ENCODE measurements around the gene NDUFA5. TPM values are rescaled to one million over a fixed set of nuclear protein-coding genes. Genes with fewer than 3 reads are reported as not detected.

Gene NDUFA5
- polyA plus RNA-seq, 1 donor (not counting 4 experiments of a cell fraction or from before 2014, with no cell fraction given): 36.9 TPM

GRCh38 chr7:123502201-123502600, 55.4 kb downstream of the NDUFA5 start:
- Histone ChIP-seq H3K9me3 (ENCODE audit: control insufficient read depth, low read depth, low read length) (no peaks in the 10 kb centered on the region), H3K79me2 (ENCODE audit: control insufficient read depth, insufficient read depth, low read length) (no peaks in the 10 kb centered on the region), H3K4me2 (ENCODE audit: control insufficient read depth, extremely low read depth, insufficient read depth, low read depth, low read length) (no peak overlapping the region), H3K9ac (ENCODE audit: control insufficient read depth, extremely low read depth, insufficient read depth, low read length) (no peak overlapping the region), H2AFZ (ENCODE audit: control insufficient read depth, low read length) (no peak overlapping the region), H3K27me3 (ENCODE audit: control insufficient read depth, extremely low read depth, insufficient read depth, low read length) (no peaks in the 10 kb centered on the region), H3K36me3 (ENCODE audit: control insufficient read depth in 2 of 2, extremely low read depth in 1 of 2, insufficient read depth in 2 of 2, low read length in 2 of 2) (no peaks in the 10 kb centered on the region), H3K9me1 (ENCODE audit: control insufficient read depth, extremely low read depth, insufficient read depth, low read length) (no peaks in the 10 kb centered on the region), H3K4me3 (ENCODE audit: control insufficient read depth in 2 of 3, extremely low read depth in 1 of 3, insufficient read depth in 2 of 3, low read depth in 1 of 3, low read length in 3 of 3) (no peak overlapping the region), H3K4me1 (ENCODE audit: control insufficient read depth, extremely low read depth, insufficient read depth, low read length) (no peaks in the 10 kb centered on the region), H4K20me1 (ENCODE audit: control insufficient read depth, extremely low read depth, insufficient read depth, low read length) (no peaks in the 10 kb centered on the region), H3K27ac (ENCODE audit: control insufficient read depth, insufficient read depth, low read length) (no peak overlapping the region)
- TF ChIP-seq CTCF (optimal IDR thresholded peaks at IDR 0.05 in 1 of 3, IDR thresholded peaks at IDR 0.05 in 1 of 3, conservative IDR thresholded peaks at IDR 0.05 in 1 of 3; ENCODE audit: extremely low read depth in 1 of 3, insufficient read depth in 2 of 3, low read length in 3 of 3) (no peak), EZH2 (IDR thresholded peaks at IDR 0.05; ENCODE audit: low read length) (no peak)
- FAIRE-seq: no peak
- DNase-seq (ENCODE audit: low read depth, low spot score): no peak
- dilution Hi-C loops (cut with MboI; ENCODE audit: extremely low pct_ligation_motif_present, low sequenced_read_pairs): no loop called here

GRCh38 chr7:123500878-123501489, 56.6 kb downstream of the NDUFA5 start:
- TF ChIP-seq EZH2 (IDR thresholded peaks at IDR 0.05; ENCODE audit: low read length) (no peak), CTCF (optimal IDR thresholded peaks at IDR 0.05 in 1 of 3, IDR thresholded peaks at IDR 0.05 in 1 of 3, conservative IDR thresholded peaks at IDR 0.05 in 1 of 3; ENCODE audit: extremely low read depth in 1 of 3, insufficient read depth in 2 of 3, low read length in 3 of 3) (no peak)
- Histone ChIP-seq H3K27me3 (ENCODE audit: control insufficient read depth, extremely low read depth, insufficient read depth, low read length) (no peaks in the 10 kb centered on the region), H3K9me3 (ENCODE audit: control insufficient read depth, low read depth, low read length) (no peaks in the 10 kb centered on the region), H3K9me1 (ENCODE audit: control insufficient read depth, extremely low read depth, insufficient read depth, low read length) (no peaks in the 10 kb centered on the region), H2AFZ (ENCODE audit: control insufficient read depth, low read length) (no peak overlapping the region), H3K79me2 (ENCODE audit: control insufficient read depth, insufficient read depth, low read length) (no peaks in the 10 kb centered on the region), H3K9ac (ENCODE audit: control insufficient read depth, extremely low read depth, insufficient read depth, low read length) (no peak overlapping the region), H3K4me3 (ENCODE audit: control insufficient read depth in 2 of 3, extremely low read depth in 1 of 3, insufficient read depth in 2 of 3, low read depth in 1 of 3, low read length in 3 of 3) (no peak overlapping the region), H3K36me3 (ENCODE audit: control insufficient read depth in 2 of 2, extremely low read depth in 1 of 2, insufficient read depth in 2 of 2, low read length in 2 of 2) (no peaks in the 10 kb centered on the region), H3K4me1 (ENCODE audit: control insufficient read depth, extremely low read depth, insufficient read depth, low read length) (no peaks in the 10 kb centered on the region), H4K20me1 (ENCODE audit: control insufficient read depth, extremely low read depth, insufficient read depth, low read length) (no peaks in the 10 kb centered on the region), H3K4me2 (ENCODE audit: control insufficient read depth, extremely low read depth, insufficient read depth, low read depth, low read length) (no peak overlapping the region), H3K27ac (ENCODE audit: control insufficient read depth, insufficient read depth, low read length) (no peak overlapping the region)
- no peak for DNase-seq (ENCODE audit: low read depth, low spot score)
- dilution Hi-C loops (cut with MboI; ENCODE audit: extremely low pct_ligation_motif_present, low sequenced_read_pairs): no loop called here
- no peak for FAIRE-seq
